ENCODE data around the gene SPEN.

- TF ChIP-seq CTCF (conservative IDR thresholded peaks at IDR 0.05 in 1 of 2, IDR thresholded peaks at IDR 0.05 in 1 of 2; ENCODE audit: extremely low read depth in 1 of 2, insufficient read depth in 1 of 2, low read depth in 1 of 2, low read length in 2 of 2) (no peak), EZH2 (IDR thresholded peaks at IDR 0.05; ENCODE audit: borderline replicate concordance, low read length) (no peak)
These were observed 1.6 kb downstream of the SPEN start for GRCh38 chr1:15848929-15849774.
